Suppressor macrophage treated with lipopolysaccharide for 1 hour (primary cell): ENCODE measurements around the gene DYNLT5.
"Not testable (repeated sequence)": the region's sequence is repeated elsewhere in the genome, so short reads cannot be mapped to it uniquely, and the experiment has no call there.

Experiments used
- DNase-seq, 3 donors: peaks; one replicate each; pipeline ENCODE4 v3.0.0-alpha.2; 2020 to 2022

The DYNLT5 gene, protein sequence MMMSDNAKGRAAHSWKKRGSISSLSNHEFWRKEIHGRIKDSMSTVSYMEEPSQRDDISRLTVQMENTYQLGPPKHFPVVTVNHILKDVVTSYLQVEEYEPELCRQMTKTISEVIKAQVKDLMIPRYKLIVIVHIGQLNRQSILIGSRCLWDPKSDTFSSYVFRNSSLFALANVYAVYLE

DNA sequence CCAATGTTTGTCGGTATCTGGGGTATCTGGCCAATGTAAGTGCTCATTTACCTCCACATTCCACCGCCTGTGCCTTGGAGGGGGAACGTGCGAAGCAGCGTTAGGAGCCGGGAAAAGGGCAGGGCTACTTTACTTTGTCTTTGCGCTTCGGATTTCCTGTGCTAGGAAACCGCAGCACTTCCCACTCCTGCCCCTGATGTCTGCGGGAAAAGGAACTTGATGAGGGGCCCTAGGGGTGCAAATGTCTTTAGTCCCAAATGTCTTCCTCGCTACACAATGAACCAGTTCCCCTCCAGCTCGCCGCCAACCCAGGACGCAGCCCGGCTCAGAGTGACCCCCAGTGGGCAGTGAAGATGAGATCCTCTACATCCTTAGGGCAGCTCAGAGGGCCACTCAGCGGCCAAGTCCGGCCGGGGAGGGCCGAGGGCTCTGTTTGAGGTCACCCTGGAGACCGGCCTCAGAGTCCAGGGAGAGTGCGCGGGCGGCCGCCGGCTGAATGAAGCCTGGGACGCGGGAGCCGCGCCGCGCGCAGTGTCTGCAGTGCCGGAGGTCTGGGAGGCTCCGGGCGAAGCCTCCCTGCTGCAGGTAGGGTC, at the start of gene DYNLT5:
DYNLT5 (plus strand) TSS at position 460 of the 593 bp plus-strand sequence. CDS start 2,200 bp downstream, outside the sequence.
- peak; percentile 80 to 88 (median 82) for DNase-seq

DNA sequence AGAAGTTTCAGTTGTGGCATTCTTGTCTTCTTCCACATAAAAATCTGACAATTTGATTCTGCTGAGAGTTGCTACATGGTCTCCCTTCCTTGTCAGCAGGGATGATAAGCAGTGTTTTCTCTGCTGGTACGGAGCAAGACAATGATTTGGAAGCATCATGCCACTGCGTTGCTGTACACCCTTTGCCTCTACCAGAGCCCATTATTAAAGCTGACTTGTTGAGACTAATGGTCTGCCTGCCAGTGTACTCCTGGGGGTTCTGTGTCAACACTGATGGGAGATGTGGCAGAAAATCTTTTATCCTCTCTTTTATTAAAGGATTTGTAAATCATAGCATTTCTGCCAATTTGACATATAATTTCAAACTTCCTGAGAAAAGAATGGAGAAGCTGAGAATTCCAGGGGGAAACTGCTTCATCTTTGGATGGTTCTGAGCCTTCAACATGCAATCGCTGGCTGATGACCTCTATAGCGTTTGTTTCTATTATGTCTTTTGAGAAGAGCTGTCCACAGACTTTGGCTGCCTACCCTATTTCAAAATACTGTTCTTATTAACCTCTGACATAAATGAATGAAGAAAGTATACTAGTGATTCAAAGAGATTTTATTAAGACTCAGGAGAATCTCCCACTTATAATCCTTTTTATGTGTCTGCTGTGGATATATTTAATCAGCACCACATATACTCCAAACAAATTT, 47.9 kb upstream of the DYNLT5 start:
- DNase-seq = no peak

DNA sequence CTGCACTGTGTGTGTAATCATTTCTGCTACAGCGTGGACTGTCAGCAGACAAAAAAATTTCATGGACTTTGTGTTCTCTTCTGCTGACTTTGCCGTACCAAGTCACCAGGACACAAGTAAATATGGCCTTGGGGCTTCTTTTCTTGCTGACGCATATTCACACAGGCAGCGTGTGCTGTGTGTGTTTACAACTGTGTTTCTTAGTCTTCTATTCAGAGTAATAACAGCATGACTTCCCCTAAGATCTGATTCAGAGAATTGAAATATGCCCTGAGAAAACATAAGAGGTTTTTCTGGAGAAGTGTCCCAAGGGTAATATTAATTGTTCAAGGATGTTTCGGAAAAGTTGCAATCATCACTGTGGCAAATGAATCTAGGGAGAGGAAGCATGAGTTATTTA, 47.1 kb upstream of the DYNLT5 start:
- no peak for DNase-seq

DNA sequence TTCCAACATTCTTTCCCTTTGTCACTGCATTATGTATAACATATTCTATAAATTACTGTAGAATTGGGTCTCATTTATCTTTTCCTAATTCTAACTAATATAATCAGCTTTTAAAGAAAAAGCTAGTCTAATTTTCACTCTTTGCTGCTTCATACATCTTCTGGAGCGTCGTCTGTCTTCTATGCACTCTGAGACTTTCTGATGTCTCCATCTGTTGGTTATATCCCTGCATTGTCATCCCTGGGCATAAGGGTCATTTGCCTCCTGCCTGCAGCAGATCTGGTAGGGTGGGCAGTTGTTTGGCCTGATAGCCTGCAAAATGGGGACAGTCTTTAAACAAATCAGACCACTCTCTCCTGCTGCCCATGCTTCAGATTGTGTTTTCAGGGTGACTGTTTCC, 40.8 kb upstream of the DYNLT5 start:
- no peak for DNase-seq

DNA sequence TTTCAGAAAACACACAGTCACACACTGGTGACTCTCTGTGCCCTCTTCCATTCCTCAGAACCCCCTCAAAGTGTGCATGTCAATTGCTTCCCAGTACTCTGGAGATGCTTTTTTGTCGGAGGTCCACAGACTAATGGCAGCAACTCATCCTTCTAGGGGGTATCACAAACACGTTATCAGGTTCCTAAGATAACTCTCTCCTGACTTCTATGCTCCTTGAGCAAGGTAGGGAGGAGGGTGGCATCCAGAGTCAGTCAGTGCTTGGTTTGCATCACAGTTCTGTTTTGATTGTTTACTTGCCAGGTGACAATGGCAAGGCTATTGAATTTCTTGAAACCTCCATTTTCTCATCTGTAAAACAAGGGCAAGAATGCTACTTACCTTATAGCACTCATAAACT, 39.4 kb upstream of the DYNLT5 start:
- no peak for DNase-seq

DNA sequence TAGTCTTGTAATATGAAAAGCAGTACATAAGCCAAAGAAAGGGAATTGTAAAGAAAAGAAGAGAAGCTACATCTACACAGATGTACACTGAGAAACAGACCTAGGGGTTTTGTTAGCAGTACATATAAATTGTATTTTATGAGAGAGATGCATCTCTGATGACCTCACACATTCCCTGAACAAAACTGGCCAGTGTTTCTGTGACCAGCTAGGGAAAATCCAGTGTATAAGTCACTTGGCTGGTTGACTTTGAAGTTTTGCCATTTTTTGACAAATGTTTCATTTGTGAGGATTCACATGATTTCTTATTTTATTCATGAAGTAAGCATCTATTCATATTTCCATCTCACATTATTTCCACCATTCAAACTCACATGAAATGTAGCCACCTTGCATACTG, 28.3 kb upstream of the DYNLT5 start:
- peak; percentile 28 to 74 (median 51) for DNase-seq

DNA sequence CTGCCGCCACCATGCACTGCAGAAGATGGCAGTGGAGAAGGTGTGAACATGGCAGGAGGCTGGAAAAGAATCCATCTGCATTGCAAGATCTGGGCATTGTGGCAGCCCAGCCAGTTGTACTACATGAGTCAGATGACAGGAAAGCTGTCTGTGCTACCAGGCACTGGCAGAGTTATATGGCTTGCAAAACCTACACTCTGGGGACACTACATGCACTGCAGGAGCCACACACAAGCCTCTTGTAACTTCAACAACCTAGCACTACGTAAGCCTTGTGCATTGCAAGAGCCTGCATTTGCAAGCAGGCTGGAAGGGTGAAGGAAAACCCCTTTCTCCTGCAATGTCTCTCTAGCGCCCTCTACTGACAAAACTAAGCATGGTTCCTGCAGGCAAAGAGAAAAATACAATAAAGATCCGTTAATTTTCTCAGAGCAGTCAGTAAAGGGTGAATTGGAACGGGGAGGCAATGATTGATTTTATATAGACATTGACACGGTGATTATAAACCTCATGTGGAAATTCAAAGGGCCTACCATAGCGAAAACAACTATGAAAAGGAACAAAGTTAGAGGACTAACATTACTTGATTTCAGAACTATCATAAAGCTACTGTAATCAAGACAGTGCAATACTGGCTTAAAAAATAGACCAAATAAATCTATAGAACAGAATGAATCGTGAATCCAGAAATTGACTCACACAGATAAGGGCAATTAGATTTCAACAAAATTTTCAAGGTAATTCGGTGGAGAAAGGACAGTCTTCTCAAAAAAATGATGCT, 26.2 kb upstream of the DYNLT5 start:
- DNase-seq = peak; percentile 89 to 92 (median 89)

DNA sequence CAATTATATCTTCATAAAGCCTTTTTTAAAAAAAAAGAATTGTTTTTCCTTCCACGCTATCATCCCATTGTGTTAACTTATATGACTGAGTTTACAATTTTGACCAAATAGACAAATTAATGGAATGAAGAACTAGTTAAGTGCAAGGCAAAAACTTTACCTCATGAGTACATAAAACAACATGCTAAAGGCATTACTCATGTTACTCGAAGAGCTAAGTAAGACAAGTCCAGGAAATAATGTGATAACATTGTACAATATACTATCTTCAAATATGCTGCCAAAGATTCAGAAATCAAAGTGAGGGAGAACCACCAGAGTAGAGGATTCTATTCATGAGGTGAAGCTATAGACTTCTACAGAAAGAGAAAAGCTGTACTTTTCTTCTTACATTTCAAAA, 24.2 kb upstream of the DYNLT5 start:
- DNase-seq = no peak

DNA sequence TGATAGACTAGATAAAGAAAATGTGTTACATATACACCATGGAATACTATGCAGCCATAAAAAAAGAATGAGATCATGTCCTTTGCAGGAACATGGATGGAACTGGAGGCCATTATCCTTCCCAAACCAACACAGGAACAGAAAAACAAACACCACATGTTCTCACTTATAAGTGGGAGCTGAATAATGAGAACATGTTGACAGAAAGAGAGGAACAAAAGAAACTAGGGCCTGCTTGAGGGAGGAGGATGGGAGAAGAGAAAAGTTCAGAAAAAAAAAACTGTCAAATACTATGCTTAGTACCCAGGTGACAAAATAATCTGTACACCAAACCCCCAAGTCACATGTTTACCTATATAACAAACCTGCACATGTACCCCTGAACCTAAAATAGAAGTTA, 23.5 kb upstream of the DYNLT5 start:
- DNase-seq = not testable (repeated sequence)

DNA sequence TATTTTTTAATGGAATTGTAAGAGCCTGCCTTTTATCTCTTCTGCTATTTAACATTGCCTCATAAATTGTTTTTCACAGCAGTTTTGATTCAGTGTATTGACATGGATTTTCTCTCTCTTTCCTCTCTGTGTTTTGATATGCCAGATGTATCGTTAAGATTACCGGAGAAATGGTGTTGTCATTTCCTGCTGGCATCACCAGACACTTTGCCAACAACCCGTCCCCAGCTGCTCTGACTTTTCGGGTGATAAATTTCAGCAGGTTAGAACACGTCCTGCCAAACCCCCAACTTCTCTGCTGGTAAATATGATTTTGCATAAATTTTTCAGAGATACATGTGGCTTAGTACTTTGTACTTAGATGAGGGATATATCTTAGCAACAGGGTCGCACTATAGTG, 23.1 kb upstream of the DYNLT5 start:
- DNase-seq = peak in 2 of 3 donors; percentile 6 to 30

DNA sequence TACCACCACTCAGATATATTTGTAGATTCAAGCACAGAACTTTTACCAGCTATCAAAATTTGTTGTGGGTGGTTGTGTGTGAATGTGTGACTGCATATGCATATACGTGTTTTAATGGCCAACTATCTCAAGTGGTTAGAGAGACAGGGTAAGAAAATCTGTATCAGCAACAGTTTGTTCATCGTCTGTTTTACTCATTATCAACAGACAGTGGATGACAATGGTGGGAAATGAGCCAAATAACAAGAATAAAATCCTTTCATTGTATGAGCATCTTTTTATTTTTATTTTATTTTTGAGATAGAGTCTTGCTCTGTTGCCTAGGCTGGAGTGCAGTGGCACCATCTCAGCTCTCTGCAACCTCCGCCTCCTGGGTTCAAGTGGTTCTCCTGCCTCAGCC, 22.7 kb upstream of the DYNLT5 start:
- no peak for DNase-seq

DNA sequence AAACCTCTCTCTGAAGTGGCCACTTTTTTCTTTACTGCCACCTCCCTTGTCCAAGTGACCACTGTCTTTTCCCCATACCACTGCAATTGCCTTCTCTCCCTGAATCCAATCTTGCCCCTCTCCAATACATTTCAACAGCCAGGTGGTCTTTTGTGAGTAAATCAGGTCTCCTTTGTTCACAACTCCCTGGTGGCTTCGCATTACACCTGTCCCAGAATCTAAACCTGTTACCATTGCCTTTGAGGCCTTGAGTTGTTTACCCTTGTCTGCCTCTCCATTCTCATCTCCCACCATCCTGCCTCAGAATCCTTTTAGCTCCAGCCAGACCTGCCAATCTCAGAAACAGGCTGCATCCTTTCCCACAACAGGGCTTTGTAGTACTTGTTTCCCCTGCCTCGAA, 21.8 kb upstream of the DYNLT5 start:
- no peak for DNase-seq

DNA sequence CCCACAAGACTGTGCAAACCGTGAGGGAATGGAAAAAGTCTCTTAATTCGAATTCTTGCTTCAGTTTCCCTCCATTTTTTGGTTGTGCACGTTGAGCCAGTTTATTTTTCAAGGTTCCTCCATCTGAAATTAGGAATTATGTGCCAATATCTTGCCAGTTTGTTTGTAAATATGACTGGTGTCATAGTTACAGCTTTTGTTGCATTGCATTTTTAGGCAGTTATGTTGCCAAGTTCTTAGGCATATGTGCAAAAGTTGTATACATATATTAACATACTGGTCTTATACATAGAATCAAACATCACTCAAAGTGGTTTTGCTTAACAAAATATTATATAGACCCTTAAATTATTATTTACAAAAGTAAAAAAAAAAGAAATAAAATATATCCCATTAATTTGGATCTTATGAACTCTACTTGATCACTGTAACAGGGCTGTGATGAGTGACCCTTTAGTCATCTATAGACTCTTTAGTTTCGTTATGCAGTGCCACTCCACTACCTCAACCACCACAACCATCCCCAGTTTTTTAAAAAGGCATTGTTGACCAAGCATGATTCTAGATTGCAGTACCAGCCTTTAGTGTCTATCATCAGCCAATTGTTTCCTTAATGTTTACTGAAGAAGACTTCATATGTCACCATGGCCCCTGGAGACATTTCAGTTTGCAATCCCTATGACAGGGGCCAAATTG, 20.9 kb upstream of the DYNLT5 start:
- peak in 2 of 3 donors; percentile 31 to 46 for DNase-seq

DNA sequence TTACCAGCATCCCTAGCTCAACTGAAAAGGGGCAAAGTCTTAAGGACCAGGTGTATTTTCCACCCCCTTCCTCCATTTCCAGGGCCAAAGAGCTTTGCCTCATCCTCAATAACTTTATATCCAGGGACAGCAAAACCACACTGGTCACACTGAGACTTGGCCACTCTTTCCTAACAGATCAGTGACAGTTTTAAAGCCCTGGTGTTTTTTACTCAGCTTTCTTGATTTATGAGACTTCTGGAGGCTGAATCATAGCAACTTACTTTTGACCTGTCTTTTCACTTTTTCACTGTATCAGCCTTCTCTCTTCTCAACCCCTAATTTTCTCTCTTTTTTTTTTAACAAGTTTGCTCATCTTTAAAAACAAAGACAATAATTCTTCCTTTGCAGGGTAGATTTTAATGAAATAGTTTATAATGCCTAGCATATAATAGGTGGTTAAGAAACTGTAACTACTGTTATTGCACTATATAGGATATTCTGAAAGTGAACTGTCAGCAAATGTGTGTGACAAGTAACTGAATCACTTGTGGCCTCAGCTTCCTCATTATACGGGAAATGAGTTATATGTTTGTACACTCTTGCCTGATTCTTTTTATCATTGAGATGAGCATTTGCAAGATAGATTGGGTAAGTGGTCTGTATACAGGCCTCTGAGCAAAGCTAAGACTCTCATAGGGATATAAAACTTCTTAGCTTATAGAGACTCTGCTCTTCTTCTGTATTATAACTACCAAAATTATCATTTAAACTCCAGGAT, 19.7 kb upstream of the DYNLT5 start:
- peak; percentile 60 to 92 (median 90) for DNase-seq

DNA sequence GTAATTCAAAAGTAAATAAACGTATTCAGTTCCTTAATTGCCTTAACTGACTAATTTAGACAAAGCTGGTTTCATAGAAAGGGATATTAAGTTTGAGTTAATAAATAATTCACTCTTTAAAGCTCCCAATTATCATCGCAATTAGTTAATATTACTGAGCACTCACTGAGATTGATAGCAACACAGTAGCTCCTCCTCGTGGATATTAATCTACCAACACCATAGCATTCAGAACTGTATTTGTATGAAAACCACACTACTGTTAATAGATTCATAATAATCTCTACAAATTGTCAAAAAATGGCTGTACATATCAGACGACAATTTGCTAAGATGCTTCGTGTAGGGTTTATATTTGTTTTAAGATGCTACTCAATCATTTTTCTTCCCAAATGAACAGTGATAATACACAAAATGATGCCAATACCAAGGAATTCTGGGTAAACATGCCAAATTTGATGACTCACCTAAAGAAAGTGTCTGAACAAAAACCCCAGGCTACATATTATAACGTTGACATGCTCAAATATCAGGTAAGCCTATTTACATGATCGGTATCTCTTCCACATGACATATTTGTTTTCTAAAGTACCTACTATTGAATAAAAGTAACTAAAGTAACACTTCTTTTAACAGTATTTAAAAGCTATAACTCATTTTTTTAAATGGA, 18.8 kb upstream of the DYNLT5 start:
- peak in 1 of 3 donors; percentile 22 for DNase-seq

DNA sequence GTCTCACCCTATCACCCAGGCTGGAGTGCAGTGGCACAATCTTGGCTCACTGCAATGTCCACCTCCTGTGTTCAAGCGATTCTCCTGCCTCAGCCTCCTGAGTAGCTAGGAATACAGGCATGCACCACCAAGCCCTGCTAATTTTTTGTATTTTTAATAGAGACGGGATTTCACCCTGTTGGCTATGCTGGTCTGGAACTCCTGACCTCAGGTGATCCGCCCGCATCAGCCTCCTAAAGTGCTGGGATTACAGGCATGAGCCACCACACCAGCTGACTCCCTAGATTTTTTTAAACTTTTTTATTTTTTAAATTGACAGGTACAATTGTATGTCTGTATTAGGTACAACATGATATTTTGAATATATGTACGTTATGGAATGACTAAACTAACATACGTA, 17.7 kb upstream of the DYNLT5 start:
- not testable (repeated sequence) for DNase-seq

DNA sequence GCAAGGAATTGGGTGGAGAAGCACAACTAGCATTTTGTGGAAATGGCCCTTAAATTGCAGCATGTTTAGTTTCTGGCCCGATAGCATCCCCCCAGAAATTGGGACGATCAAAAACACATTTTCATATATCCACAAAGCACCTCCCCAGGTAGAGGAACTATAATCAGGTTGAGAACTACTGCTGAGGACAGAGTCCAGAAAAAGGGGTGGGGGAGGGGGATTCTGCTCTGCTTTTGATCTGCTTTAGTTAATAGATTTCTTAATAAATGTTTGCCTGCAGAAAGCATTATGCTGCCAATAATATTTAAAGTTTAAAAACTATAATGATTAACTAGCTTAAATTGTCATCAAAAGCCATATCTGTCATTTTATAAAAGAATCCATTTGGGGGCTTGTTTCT, 14.4 kb upstream of the DYNLT5 start:
- DNase-seq = no peak

DNA sequence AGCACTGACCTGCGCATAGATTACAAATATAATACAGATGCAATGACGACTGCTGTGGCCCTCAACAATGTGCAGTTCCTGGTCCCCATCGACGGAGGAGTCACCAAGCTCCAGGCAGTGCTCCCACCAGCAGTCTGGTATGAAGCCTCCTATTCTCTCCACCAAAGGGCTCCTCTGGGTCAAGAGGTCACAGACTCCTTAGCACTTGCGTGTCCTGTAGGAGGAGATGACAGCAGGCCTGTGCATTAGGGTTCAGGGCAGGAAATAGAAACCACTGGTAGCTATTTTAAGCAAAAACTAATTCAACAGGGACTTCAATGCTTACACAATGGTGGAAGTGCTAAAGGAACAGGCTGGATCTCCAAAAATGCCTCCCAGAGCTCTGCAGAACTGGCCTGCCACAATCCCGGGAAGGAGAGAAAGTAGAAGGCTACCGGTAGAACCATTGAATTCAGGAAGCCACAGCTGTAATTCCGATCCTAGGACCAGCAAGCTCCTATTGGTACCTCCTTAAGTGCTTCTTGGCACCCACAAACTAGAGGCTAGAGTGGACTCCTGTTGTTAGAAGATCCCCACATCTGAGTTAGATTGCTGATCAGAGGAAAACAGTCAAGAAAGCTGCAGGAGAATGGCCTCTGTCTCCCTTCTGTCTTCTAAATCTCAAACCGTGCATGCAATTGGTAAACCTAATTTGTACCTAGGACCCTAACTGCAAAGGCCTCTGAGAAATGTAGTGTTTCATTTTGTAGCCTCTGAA, 12.7 kb upstream of the DYNLT5 start:
- peak; percentile 63 to 83 (median 71) for DNase-seq

DNA sequence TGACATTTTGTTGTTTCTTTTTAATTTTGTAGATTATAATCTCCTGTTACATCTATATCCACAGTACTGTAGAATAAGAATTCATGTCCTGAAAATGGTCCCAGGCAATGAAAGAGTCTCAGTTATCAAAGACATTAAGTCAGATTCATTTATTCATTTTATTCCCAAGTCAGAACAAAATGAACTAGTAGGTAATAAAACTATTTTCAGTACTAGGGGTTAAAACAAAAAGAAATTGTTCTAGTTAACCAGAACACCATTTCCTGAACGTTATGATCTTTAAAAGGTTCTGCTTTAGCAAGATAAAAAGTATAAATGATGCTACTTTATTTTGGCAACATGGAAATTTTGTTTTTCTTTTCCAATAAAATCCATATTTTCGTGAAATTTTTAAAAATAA, 6.8 kb upstream of the DYNLT5 start:
- no peak for DNase-seq

DNA sequence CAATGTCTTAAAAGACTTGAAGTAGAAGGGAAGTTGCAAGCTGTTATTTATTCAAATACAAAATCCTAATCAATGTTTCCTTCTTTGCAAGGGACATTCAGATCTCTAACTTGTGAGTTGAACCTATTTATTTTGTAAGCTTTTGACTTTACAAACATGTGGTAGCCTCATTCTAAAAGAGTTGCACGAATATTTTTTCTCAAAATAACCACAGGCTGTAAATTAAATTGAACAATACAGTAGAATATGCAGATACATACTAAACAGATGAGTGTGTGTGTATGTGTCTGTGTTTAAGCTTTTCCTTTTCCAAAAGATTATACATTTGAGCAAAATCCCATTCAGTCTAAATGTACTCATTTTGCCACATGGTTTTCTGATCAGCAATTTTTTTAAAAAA, 4.8 kb upstream of the DYNLT5 start:
- no peak for DNase-seq

DNA sequence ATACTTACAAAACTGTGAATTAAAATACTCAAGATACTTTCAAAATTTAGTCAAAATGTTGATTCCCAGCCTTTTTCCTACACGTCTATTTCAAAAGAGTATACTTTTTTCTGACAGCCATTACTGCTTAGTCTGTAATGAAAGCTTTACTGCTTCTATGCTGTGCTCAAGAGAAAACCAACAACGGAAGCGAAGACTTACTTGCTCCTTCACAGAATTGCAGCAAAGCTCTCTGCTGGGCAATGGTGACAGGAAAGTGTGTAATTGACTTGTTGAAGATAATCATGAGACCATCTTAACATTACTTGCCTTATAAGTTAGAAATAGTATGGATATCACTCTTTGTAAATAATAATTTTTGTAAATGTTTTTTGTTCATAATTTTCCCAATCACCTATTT, 1.7 kb upstream of the DYNLT5 start:
- peak in 2 of 3 donors; percentile 18 to 36 for DNase-seq
